Measurements from ENCODE around the gene ESAM.
A peak's percentile ranks its signal among the peaks of the same experiment; 100 is the strongest.
"Not testable (repeated sequence)": the region's sequence is repeated elsewhere in the genome, so short reads cannot be mapped to it uniquely, and the experiment has no call there.

Gene ESAM

GRCh38 chr11:124783002-124783401 is 20.9 kb upstream of the ESAM start:
- Histone ChIP-seq H3K27me3 (ENCODE audit: insufficient read depth, low read depth, severe bottlenecking) (no peaks in the 10 kb centered on the region), H3K9me3 (ENCODE audit: severe bottlenecking) (no peaks in the 10 kb centered on the region), H3K27ac (no peak overlapping the region), H3K4me3 (ENCODE audit: low read depth, low read length) (no peak overlapping the region), H3K36me3 (no peaks in the 10 kb centered on the region)
- no peak for DNase-seq
- TF ChIP-seq CTCF (IDR thresholded peaks at IDR 0.05; ENCODE audit: low read depth, low read length): no peak

- Histone ChIP-seq H3K36me3 (no peaks in the 10 kb centered on the region; the same call in 1 of the 2 replicates), H3K27ac (no peak overlapping the region), H3K27me3 (ENCODE audit: insufficient read depth, low read depth, severe bottlenecking) (no peaks in the 10 kb centered on the region), H3K9me3 (ENCODE audit: severe bottlenecking) (no peaks in the 10 kb centered on the region), H3K4me3 (ENCODE audit: low read depth, low read length) (no peak overlapping the region)
- no peak for TF ChIP-seq CTCF (IDR thresholded peaks at IDR 0.05; ENCODE audit: low read depth, low read length)
- DNase-seq: no peak
Measured at GRCh38 chr11:124779568-124779967, 17.5 kb upstream of the ESAM start.

GRCh38 chr11:124778281-124778680 is 16.2 kb upstream of the ESAM start:
- Histone ChIP-seq H3K4me3 (ENCODE audit: low read depth, low read length) (no peak overlapping the region), H3K9me3 (ENCODE audit: severe bottlenecking) (no peaks in the 10 kb centered on the region), H3K27me3 (ENCODE audit: insufficient read depth, low read depth, severe bottlenecking) (no peaks in the 10 kb centered on the region), H3K27ac (no peak overlapping the region), H3K36me3 (peaks cover 4% of the 10 kb centered on the region; the same call in 1 of the 2 replicates)
- DNase-seq: no peak
- 0 out of 2 replicates have a peak, but pooled peaks have one; percentile 8 for TF ChIP-seq CTCF (IDR thresholded peaks at IDR 0.05; ENCODE audit: low read depth, low read length)

- no peak for DNase-seq
- H3K27me3 ChIP-seq (ENCODE audit: insufficient read depth, low read depth, severe bottlenecking): no peaks in the 10 kb centered on the region
- H3K36me3 ChIP-seq: peaks cover 11% of the 10 kb centered on the region
- H3K9me3 ChIP-seq (ENCODE audit: severe bottlenecking): no peaks in the 10 kb centered on the region
- no peak overlapping the region for H3K27ac ChIP-seq
- no peak for TF ChIP-seq CTCF (IDR thresholded peaks at IDR 0.05; ENCODE audit: low read depth, low read length)
- H3K4me3 ChIP-seq (ENCODE audit: low read depth, low read length): no peak overlapping the region
Measured at GRCh38 chr11:124776865-124777645, 15.0 kb upstream of the ESAM start.

GRCh38 chr11:124770959-124771358 is 8.9 kb upstream of the ESAM start:
- H3K27me3 ChIP-seq (ENCODE audit: insufficient read depth, low read depth, severe bottlenecking); H3K27ac ChIP-seq; DNase-seq; H3K9me3 ChIP-seq (ENCODE audit: severe bottlenecking); H3K4me3 ChIP-seq (ENCODE audit: low read depth, low read length): not testable (repeated sequence)
- peaks cover 30% of the 10 kb centered on the region for H3K36me3 ChIP-seq

GRCh38 chr11:124769806-124770774 is 8.0 kb upstream of the ESAM start:
- no peak for DNase-seq
- Histone ChIP-seq H3K27me3 (ENCODE audit: insufficient read depth, low read depth, severe bottlenecking) (no peaks in the 10 kb centered on the region), H3K9me3 (ENCODE audit: severe bottlenecking) (no peaks in the 10 kb centered on the region), H3K36me3 (peaks cover 30% of the 10 kb centered on the region), H3K27ac (no peak overlapping the region), H3K4me3 (ENCODE audit: low read depth, low read length) (no peak overlapping the region)
- TF ChIP-seq CTCF (IDR thresholded peaks at IDR 0.05; ENCODE audit: low read depth, low read length): no peak

Measured in WERI-Rb-1 (cell line).